Measurements from ENCODE around the gene PGAP3.

PGAP3 gene

GRCh38 chr17:39667262-39667944, 20.5 kb downstream of the PGAP3 start:
- no peak overlapping the region for H3K4me3 ChIP-seq (ENCODE audit: low read depth, low read length)

DNA sequence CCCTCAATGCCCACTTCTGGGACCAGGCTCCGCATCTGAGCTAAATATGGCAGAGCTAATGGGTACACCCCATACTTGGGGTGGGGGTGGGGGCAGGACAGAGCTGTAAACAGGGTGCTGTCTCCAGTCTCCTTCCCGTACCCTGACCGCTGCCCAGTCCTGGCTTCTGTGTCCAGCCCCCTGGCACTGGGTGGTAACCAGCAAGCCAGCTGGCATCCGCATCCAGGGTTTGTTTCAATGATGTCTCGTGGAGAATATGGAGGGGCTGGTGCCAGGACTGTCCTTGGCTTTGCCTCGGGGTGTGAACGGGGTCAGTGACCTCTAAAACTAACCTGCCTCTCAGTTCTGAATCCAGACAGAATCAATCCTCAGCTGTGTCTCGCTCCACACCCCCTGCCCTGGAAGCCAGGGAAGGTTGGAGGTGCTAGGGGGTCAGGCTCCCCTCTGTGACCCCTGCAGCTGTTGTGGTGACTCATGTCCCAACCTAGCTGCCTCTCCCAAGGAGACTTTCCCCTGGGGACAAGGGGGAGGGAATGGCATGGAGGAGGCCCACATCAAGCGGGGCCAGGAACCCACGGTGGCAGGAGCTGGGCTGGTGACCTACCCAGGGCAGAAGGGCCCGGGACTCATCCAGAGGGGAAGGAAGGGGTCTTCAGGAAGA, 21.1 kb downstream of the PGAP3 start:
- H3K4me3 ChIP-seq (ENCODE audit: low read depth, low read length): no peak overlapping the region
- TF ChIP-seq CTCF (IDR thresholded peaks at IDR 0.05; ENCODE audit: low read depth, low read length): no peak

More at GRCh38 chr17:39667262-39667944, 20.5 kb downstream of the PGAP3 start:
- no peak for TF ChIP-seq CTCF (IDR thresholded peaks at IDR 0.05; ENCODE audit: low read depth, low read length)

- TF ChIP-seq CTCF (IDR thresholded peaks at IDR 0.05; ENCODE audit: low read depth, low read length): no peak
- H3K4me3 ChIP-seq (ENCODE audit: low read depth, low read length): no peak overlapping the region
These were observed 21.6 kb downstream of the PGAP3 start for GRCh38 chr17:39666231-39666600.

DNA sequence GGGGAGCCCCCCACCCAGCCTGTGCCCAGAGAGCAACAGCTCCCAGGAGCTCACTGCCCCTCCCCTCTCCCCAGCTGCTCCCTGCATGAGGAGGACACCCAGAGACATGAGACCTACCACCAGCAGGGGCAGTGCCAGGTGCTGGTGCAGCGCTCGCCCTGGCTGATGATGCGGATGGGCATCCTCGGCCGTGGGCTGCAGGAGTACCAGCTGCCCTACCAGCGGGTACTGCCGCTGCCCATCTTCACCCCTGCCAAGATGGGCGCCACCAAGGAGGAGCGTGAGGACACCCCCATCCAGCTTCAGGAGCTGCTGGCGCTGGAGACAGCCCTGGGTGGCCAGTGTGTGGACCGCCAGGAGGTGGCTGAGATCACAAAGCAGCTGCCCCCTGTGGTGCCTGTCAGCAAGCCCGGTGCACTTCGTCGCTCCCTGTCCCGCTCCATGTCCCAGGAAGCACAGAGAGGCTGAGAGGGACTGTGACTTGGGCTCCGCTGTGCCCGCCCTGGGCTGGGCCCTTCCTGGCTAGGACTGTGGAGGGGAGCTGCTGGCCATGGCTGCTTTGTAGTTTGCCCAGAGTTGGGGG, 22.1 kb downstream of the PGAP3 start:
- TF ChIP-seq CTCF (IDR thresholded peaks at IDR 0.05; ENCODE audit: low read depth, low read length): no peak
- no peak overlapping the region for H3K4me3 ChIP-seq (ENCODE audit: low read depth, low read length)

DNA sequence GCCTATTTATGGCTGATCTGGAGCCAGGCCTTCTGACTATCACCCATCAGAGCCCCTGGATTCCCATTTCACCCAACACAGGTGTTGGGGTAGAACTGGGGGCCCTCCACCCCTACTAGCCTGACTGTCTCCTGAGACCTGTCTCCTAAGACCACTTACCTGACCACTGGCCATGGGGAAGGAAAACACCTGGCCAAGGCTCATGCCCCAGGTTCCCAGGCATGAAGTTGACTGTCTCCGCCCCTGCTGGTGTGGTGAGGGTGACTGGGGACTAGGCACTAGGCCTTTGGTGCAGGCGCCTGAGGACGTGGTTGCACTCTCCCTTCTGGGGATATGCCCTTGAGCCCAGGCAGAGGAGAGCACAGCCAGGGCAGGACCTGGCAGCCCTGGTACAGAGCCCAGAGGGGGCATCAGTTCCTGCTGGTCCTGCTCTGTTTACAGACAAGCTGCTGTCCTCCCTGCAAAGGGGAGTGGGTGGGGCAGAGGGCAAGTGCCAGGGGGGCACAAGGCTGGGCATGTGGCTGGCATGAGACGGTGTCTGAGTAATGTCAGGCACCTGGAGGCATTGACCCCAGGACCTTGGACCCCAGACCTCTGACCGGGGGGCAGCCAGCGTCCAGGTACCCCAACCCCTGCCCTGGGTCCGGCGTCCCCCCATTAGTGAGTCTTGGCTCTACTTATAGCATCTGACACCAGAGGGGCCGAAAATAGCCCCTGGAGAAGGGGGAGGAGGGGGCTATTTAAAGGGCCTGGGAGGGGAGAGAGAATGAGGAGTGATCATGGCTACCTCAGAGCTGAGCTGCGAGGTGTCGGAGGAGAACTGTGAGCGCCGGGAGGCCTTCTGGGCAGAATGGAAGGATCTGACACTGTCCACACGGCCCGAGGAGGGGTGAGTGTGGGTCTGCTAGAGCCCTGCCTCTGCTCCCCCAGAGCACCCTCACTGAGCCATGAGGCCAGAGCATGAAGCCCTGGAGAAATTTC, 23.0 kb downstream of the PGAP3 start, which contains the start of gene TCAP:
TCAP (plus strand) TSS at position 769 of the 981 bp plus-strand sequence; CDS start at position 780, 11 bp downstream.
- no peak for TF ChIP-seq CTCF (IDR thresholded peaks at IDR 0.05; ENCODE audit: low read depth, low read length)
- no peak within 1 kb of the TSS for H3K4me3 ChIP-seq (ENCODE audit: low read depth, low read length)

GRCh38 chr17:39663688-39664580, 23.9 kb downstream of the PGAP3 start:
- TF ChIP-seq CTCF (IDR thresholded peaks at IDR 0.05; ENCODE audit: low read depth, low read length): no peak
- no peak overlapping the region for H3K4me3 ChIP-seq (ENCODE audit: low read depth, low read length)

Data from WI38 (cell line).